Parathyroid adenoma (tissue), 2 donors: ENCODE measurements around the gene ETV4.

ENCODE experiments used
- H2AFZ ChIP-seq: fragments of 300-600 bp; sonication (generic); one replicate; pipeline ENCODE4 v1.7.0; 2017; ENCODE audit warnings: antibody characterized with exemption, mild to moderate bottlenecking
- H3K27ac ChIP-seq: fragments of 300-600 bp; sonication (generic); one replicate; pipeline ENCODE4 v1.7.0; 2017
- H3K27me3 ChIP-seq: fragments of 300-600 bp; sonication (generic); one replicate; pipeline ENCODE4 v1.7.0; 2017; ENCODE audit warnings: low read length; ENCODE audit not compliant: control insufficient read depth, insufficient read depth
- H3K36me3 ChIP-seq: fragments of 300-600 bp; sonication (generic); one replicate; pipeline ENCODE4 v1.7.0; 2017; ENCODE audit warnings: low read length; ENCODE audit not compliant: control insufficient read depth, insufficient read depth
- H3K4me1 ChIP-seq: fragments of 300-600 bp; sonication (generic); one replicate; pipeline ENCODE4 v1.7.0; 2017; ENCODE audit warnings: control low read depth
- H3K4me2 ChIP-seq: fragments of 300-600 bp; sonication (generic); one replicate; pipeline ENCODE4 v1.7.0; 2017; ENCODE audit warnings: low read length
- H3K4me3 ChIP-seq: fragments of 300-600 bp; sonication (generic); one replicate; pipeline ENCODE4 v1.7.0; 2017; ENCODE audit warnings: low read depth, low read length
- H3K79me2 ChIP-seq: fragments of 300-600 bp; sonication (generic); one replicate; pipeline ENCODE4 v1.7.0; 2017; ENCODE audit warnings: control low read depth
- H3K9ac ChIP-seq: fragments of 300-600 bp; sonication (generic); one replicate; pipeline ENCODE4 v1.7.0; 2017; ENCODE audit warnings: mild to moderate bottlenecking
- H3K9me3 ChIP-seq: fragments of 300-600 bp; sonication (generic); one replicate; pipeline ENCODE4 v1.7.0; 2017; ENCODE audit warnings: low read length; ENCODE audit not compliant: control insufficient read depth
- CTCF ChIP-seq: fragments of 300-600 bp; sonication (generic); IDR thresholded peaks from one replicate; pipeline ENCODE4 v1.7.0; 2017; ENCODE audit warnings: antibody characterized with exemption, mild to moderate bottlenecking
- donor health status: primary hyperparathyroidism.

ETV4 gene

GRCh38 chr17:43581613-43582012, 35.5 kb upstream of the ETV4 start:
- no peak for TF ChIP-seq CTCF
- H3K4me2 ChIP-seq = no peak overlapping the region
- H3K9me3 ChIP-seq = no peaks in the 10 kb centered on the region
- no peak overlapping the region for H3K27ac ChIP-seq
- peaks cover 4% of the 10 kb centered on the region for H3K4me1 ChIP-seq
- no peaks in the 10 kb centered on the region for H3K79me2 ChIP-seq
- no peak overlapping the region for H3K9ac ChIP-seq
- no peak overlapping the region for H3K4me3 ChIP-seq
- no peaks in the 10 kb centered on the region for H3K27me3 ChIP-seq
- H2AFZ ChIP-seq = no peak overlapping the region
- H3K36me3 ChIP-seq = no peaks in the 10 kb centered on the region

- Histone ChIP-seq H3K36me3 (no peaks in the 10 kb centered on the region), H3K9ac (no peak overlapping the region), H3K27ac (no peak overlapping the region), H3K4me3 (no peak overlapping the region), H3K27me3 (no peaks in the 10 kb centered on the region), H3K79me2 (no peaks in the 10 kb centered on the region), H3K4me2 (no peak overlapping the region), H3K9me3 (no peaks in the 10 kb centered on the region), H2AFZ (no peak overlapping the region), H3K4me1 (peaks cover 4% of the 10 kb centered on the region)
- TF ChIP-seq CTCF = no peak
These were observed 35.0 kb upstream of the ETV4 start for GRCh38 chr17:43581130-43581529.

- Histone ChIP-seq H3K9ac (no peak overlapping the region), H3K79me2 (no peaks in the 10 kb centered on the region), H2AFZ (no peak overlapping the region), H3K36me3 (no peaks in the 10 kb centered on the region), H3K27ac (no peak overlapping the region), H3K4me2 (no peak overlapping the region), H3K9me3 (no peaks in the 10 kb centered on the region), H3K4me1 (peaks cover 4% of the 10 kb centered on the region), H3K4me3 (no peak overlapping the region), H3K27me3 (no peaks in the 10 kb centered on the region)
- no peak for TF ChIP-seq CTCF
These were observed 33.5 kb upstream of the ETV4 start for GRCh38 chr17:43579566-43580140.

- no peak overlapping the region for H2AFZ ChIP-seq
- H3K4me1 ChIP-seq = peaks cover 3% of the 10 kb centered on the region
- H3K79me2 ChIP-seq = no peaks in the 10 kb centered on the region
- no peak overlapping the region for H3K27ac ChIP-seq
- no peaks in the 10 kb centered on the region for H3K9me3 ChIP-seq
- H3K36me3 ChIP-seq = no peaks in the 10 kb centered on the region
- no peak overlapping the region for H3K9ac ChIP-seq
- H3K4me3 ChIP-seq = no peak overlapping the region
- no peak overlapping the region for H3K4me2 ChIP-seq
- no peak for TF ChIP-seq CTCF
- H3K27me3 ChIP-seq = no peaks in the 10 kb centered on the region
These were observed 32.8 kb upstream of the ETV4 start for GRCh38 chr17:43578699-43579565.

- no peak for TF ChIP-seq CTCF
- Histone ChIP-seq H3K9ac (no peak overlapping the region), H3K79me2 (no peaks in the 10 kb centered on the region), H3K4me3 (no peak overlapping the region), H3K9me3 (no peaks in the 10 kb centered on the region), H3K36me3 (no peaks in the 10 kb centered on the region), H3K4me2 (no peak overlapping the region), H3K27me3 (no peaks in the 10 kb centered on the region), H3K4me1 (no peaks in the 10 kb centered on the region), H3K27ac (peak overlapping the region; percentile 24), H2AFZ (no peak overlapping the region)
These were observed 32.2 kb upstream of the ETV4 start for GRCh38 chr17:43578404-43578698.
